HG02981 (cell line): ENCODE results near the gene SFXN4.
A peak's percentile ranks its signal among the peaks of the same experiment; 100 is the strongest.
"Not testable (repeated sequence)": the region's sequence is repeated elsewhere in the genome, so short reads cannot be mapped to it uniquely, and the experiment has no call there.

ENCODE experiments used
- ATAC-seq: cut with Tn5 transposase; IDR thresholded peaks from one replicate; pipeline ENCODE4 v1.9.1; 2021; ENCODE audit warnings: mild to moderate bottlenecking, moderate library complexity; ENCODE audit not compliant: unreplicated experiment

SFXN4 gene

GRCh38 chr10:119113751-119114732, 51.5 kb downstream of the SFXN4 start:
- ATAC-seq: no peak

GRCh38 chr10:119112056-119112455, 53.5 kb downstream of the SFXN4 start:
- ATAC-seq: no peak

- not testable (repeated sequence) for ATAC-seq
Measured at GRCh38 chr10:119107771-119108170, 57.7 kb downstream of the SFXN4 start.

GRCh38 chr10:119107106-119107505, 58.4 kb downstream of the SFXN4 start:
- ATAC-seq: not testable (repeated sequence)

GRCh38 chr10:119105899-119106298, 59.6 kb downstream of the SFXN4 start:
- not testable (repeated sequence) for ATAC-seq

- ATAC-seq: no peak
Measured at GRCh38 chr10:119105155-119105554, 60.4 kb downstream of the SFXN4 start.

GRCh38 chr10:119104654-119105015, 60.9 kb downstream of the SFXN4 start:
- ATAC-seq: no peak

- ATAC-seq: peak; percentile 81
Measured at GRCh38 chr10:119103903-119104653, 61.4 kb downstream of the SFXN4 start, which contains the start of gene DENND10. Gene DENND10, plus strand, starts transcription at chr10:119104113. Its CDS starts 30 bp downstream, at chr10:119104143.

GRCh38 chr10:119103241-119103902, 62.1 kb downstream of the SFXN4 start:
- no peak for ATAC-seq

- no peak for ATAC-seq
Measured at GRCh38 chr10:119101366-119102098, 64.0 kb downstream of the SFXN4 start.

- no peak for ATAC-seq
Measured at GRCh38 chr10:119100434-119101238, 64.9 kb downstream of the SFXN4 start.

- ATAC-seq: no peak
Measured at GRCh38 chr10:119098576-119098975, 66.9 kb downstream of the SFXN4 start.

- ATAC-seq: not testable (repeated sequence)
Measured at GRCh38 chr10:119096641-119097415, 68.7 kb downstream of the SFXN4 start.

- ATAC-seq: no peak
Measured at GRCh38 chr10:119095640-119096039, 69.9 kb downstream of the SFXN4 start.

- no peak for ATAC-seq
Measured at GRCh38 chr10:119090968-119091367, 74.5 kb downstream of the SFXN4 start.
